ENCODE results near the gene SEPTIN14.
"Not testable (repeated sequence)": the region's sequence is repeated elsewhere in the genome, so short reads cannot be mapped to it uniquely, and the experiment has no call there.

Gene SEPTIN14

DNA sequence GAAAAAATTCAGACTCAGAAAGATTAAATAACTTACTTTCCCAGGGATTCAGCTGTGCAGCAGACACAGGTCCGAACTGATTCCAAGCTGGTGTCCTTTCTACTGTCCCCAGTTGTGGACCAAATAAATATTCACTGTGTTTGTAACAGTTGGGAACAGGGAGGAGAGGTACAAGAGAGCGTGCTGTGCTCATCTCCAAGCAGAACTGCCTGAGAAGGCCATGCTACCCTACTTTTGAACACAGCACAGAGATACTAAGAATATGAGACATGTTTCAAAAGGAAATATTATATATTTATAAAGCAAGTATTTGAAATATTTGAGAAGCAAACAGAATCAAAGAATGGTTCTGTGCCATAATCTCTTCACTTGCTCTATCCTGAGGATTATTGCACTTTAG lies at the start of gene SEPTIN14:
SEPTIN14 (minus strand) TSS at position 101 of the 400 bp plus-strand sequence. CDS start 756 bp downstream, outside the sequence.
- CTCF ChIA-PET, H3K36me3 Mint-ChIP-seq, H3K4me1 Mint-ChIP-seq, H3K27me3 Mint-ChIP-seq, DNase-seq, H3K27ac Mint-ChIP-seq, H3K9me3 Mint-ChIP-seq, H3K4me3 Mint-ChIP-seq: not testable (repeated sequence)

DNA sequence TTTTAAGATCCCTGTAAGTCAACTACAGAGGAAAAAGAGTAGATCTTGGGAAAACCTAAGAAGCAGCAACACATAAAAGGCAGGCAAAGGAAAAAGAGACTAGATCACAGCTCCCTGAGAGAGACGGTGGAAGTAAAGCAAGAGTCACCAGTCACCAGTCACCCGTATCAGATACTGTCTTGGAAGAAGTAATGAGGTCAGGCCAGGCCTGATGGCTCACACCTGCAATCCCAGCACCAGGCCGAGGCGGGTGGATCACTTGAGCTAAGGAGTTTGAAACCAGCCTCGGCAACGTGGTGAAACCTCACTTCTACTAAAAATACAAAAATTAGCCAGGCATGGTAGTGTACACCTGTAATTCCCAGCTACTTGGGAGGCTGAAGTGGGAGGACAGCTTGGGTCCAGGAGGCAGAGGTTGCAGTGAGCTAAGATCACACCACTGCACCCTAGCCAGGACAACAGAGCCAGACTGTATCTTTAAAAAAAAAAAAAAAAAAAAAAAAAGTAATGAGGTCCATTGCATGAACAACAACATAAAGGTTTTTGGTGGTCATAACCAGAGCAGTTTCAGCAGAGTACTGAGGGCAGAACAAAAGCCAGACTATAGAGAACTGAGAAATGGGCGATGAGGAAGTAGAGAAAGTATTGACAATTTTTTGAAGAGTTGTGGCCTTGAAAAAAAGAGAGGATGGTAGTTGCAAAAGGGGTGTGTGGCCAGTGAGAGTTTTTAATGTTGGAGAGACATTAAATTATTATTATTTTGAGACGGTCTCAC lies 41.6 kb upstream of the SEPTIN14 start:
- H3K36me3 Mint-ChIP-seq: peaks cover 1% of the 10 kb centered on the region
- H3K4me3 Mint-ChIP-seq: no peak overlapping the region
- H3K9me3 Mint-ChIP-seq: peaks cover 10% of the 10 kb centered on the region
- H3K27ac Mint-ChIP-seq: no peak overlapping the region
- H3K4me1 Mint-ChIP-seq: no peaks in the 10 kb centered on the region
- DNase-seq: no peak
- CTCF ChIA-PET: no interaction called here
- no peaks in the 10 kb centered on the region for H3K27me3 Mint-ChIP-seq

DNA sequence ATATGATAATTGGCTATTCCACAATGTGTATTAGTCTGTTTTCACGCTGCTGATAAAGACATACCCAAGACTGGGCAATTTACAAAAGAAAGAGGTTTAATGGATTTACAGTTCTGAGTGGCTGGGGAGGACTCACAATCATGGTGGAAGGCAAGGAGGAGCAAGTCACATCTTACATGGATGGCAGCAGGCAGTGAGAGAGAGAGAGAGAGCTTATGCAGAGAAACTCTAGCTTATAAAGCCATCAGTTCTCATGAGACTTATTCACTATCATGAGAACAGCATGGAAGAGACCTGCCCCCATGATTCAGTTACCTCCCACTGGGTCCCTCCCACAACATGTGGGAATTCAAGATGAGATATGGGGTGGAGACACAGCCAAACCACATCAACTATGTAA lies 38.5 kb upstream of the SEPTIN14 start:
- H3K4me3 Mint-ChIP-seq, H3K36me3 Mint-ChIP-seq, CTCF ChIA-PET, DNase-seq, H3K27me3 Mint-ChIP-seq, H3K4me1 Mint-ChIP-seq, H3K27ac Mint-ChIP-seq: not testable (repeated sequence)
- peaks cover 16% of the 10 kb centered on the region for H3K9me3 Mint-ChIP-seq

DNA sequence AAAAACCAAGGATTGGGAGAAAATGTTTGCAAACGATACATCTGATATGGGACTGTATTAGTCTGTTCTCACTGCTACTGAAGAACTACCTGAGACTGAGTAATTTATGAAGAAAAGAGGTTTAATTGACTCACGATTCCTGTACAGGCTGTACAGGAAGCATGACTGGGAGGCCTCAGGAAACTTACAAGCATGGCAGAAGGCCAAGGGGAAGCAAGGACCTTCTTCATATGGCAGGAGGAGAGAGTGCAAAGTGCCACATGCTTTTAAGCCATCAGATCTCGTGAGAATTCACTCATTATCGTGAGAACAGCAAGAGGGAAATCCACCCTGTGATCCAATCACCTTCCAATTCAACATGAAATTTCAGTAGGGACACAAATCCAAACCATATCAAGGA lies 35.7 kb upstream of the SEPTIN14 start:
- no peak for DNase-seq
- CTCF ChIA-PET: no interaction called here
- H3K4me3 Mint-ChIP-seq: no peak overlapping the region
- no peaks in the 10 kb centered on the region for H3K27me3 Mint-ChIP-seq
- no peaks in the 10 kb centered on the region for H3K36me3 Mint-ChIP-seq
- H3K9me3 Mint-ChIP-seq: peaks cover 16% of the 10 kb centered on the region
- H3K27ac Mint-ChIP-seq: no peak overlapping the region
- H3K4me1 Mint-ChIP-seq: no peaks in the 10 kb centered on the region

DNA sequence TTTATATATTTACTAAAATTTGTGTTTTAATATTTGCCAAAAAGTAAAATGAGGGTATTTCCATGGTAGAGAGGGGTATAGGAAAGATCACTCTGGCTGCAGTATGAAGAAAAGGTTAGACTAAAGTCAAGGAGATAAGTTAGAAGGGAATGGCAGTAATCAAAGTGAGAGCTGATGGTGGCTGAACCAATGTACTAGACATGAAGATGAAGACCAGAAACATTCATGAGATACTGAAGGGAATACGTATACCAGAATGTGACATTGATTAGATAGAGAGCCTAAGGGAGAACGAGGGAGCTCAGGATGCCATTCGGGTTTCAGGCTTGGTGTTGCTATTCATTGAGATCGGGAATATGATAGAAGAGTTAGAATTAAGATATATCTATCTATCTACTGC lies 32.5 kb upstream of the SEPTIN14 start:
- H3K27ac Mint-ChIP-seq: no peak overlapping the region
- H3K4me3 Mint-ChIP-seq: no peak overlapping the region
- H3K9me3 Mint-ChIP-seq: peaks cover 12% of the 10 kb centered on the region
- CTCF ChIA-PET: no interaction called here
- no peaks in the 10 kb centered on the region for H3K4me1 Mint-ChIP-seq
- no peak for DNase-seq
- H3K36me3 Mint-ChIP-seq: no peaks in the 10 kb centered on the region
- H3K27me3 Mint-ChIP-seq: no peaks in the 10 kb centered on the region

DNA sequence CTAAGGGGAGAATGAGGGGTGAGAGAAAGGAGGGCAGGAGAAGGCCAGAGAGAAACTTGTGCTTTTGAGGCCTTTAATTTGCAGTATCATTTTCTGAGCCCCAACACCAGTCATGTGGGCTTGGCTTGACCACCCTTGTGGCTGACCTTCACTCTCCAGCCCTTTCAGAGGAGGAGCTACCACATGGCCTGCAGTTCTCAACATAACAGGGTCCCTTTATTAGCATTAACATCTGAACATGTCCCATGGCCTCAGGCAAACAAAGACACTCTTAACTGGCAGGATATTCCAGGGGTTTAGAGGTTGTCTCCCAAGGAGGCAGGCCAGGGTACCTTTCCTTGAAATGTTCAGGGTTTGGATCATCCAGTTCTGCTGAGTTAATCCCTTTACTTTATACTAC lies 31.4 kb upstream of the SEPTIN14 start:
- no peaks in the 10 kb centered on the region for H3K36me3 Mint-ChIP-seq
- H3K27ac Mint-ChIP-seq: no peak overlapping the region
- peaks cover 9% of the 10 kb centered on the region for H3K9me3 Mint-ChIP-seq
- CTCF ChIA-PET: no interaction called here
- no peak for DNase-seq
- H3K27me3 Mint-ChIP-seq: no peaks in the 10 kb centered on the region
- H3K4me3 Mint-ChIP-seq: no peak overlapping the region
- no peaks in the 10 kb centered on the region for H3K4me1 Mint-ChIP-seq

DNA sequence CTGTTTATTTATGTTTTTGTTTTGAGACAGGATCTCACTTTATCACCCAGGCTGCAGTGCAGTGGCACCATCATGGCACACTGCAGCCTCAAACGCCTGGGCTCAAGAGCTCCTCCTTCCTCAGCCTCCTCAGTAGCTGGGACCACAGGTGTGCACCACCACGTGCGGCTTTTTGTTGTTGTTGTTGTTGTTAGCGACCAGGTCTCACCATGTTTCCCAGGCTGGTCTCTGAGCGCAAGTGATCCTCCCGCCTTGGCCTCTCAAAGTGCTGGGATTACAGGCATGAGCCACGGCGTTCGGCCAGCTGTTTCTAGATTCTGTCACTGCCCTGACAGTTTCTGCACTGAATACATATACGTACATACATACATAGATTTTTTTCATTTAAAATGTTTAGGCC lies 25.8 kb upstream of the SEPTIN14 start:
- H3K4me1 Mint-ChIP-seq, H3K27me3 Mint-ChIP-seq, H3K9me3 Mint-ChIP-seq, H3K36me3 Mint-ChIP-seq, DNase-seq, CTCF ChIA-PET: not testable (repeated sequence)
- Mint-ChIP-seq H3K27ac (peak overlapping the region; percentile 83), H3K4me3 (peak overlapping the region; percentile 78)

DNA sequence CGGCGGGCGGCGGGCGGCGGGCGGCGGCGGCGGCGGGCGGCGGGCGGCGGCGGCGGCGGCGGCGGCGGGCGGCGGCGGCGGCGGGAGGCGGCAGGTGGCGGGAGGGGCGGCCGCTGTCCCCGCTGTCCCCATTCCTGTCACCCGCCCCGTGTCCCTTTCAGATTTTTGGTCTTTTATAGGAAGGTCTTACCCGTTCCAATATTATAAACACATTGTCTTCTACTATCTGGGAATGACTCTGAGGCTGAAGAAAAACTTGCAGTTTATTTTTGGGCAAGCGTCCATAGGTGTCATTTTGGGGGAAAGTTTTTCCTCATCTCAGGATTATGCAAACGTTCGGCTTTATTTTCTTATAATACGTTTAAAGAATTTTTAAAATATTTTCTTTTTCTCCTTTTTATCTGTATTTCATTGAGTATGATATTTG lies 25.3 kb upstream of the SEPTIN14 start:
- DNase-seq: no peak
- peak overlapping the region; percentile 83 for H3K27ac Mint-ChIP-seq
- H3K36me3 Mint-ChIP-seq: no peaks in the 10 kb centered on the region
- H3K27me3 Mint-ChIP-seq: no peaks in the 10 kb centered on the region
- no peaks in the 10 kb centered on the region for H3K9me3 Mint-ChIP-seq
- H3K4me3 Mint-ChIP-seq: peak overlapping the region; percentile 78
- H3K4me1 Mint-ChIP-seq: peaks cover 7% of the 10 kb centered on the region
- CTCF ChIA-PET: no interaction called here

DNA sequence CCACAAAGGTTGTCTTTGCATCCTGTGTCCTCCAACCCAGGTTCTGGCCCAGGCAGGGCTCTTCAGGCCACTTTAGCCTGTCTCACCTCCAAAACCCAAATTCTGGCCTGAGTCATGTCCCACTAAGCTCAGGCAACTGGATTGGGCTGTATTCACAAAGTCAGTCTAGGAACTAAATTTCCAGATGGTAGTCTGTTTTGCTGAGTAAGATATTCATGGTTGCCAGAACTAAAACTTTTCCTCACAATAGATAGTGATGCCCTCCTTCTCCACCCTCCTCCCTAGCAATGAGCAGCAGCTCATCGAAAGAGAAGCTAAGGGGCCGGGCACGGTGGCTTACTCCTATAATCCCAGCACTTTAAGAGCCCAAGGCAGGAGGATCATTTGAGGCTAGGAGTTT lies 21.8 kb upstream of the SEPTIN14 start:
- CTCF ChIA-PET: no interaction called here
- Mint-ChIP-seq H3K9me3 (no peaks in the 10 kb centered on the region), H3K27ac (no peak overlapping the region), H3K4me3 (no peak overlapping the region), H3K4me1 (peaks cover 7% of the 10 kb centered on the region), H3K36me3 (no peaks in the 10 kb centered on the region), H3K27me3 (no peaks in the 10 kb centered on the region)
- DNase-seq: no peak

DNA sequence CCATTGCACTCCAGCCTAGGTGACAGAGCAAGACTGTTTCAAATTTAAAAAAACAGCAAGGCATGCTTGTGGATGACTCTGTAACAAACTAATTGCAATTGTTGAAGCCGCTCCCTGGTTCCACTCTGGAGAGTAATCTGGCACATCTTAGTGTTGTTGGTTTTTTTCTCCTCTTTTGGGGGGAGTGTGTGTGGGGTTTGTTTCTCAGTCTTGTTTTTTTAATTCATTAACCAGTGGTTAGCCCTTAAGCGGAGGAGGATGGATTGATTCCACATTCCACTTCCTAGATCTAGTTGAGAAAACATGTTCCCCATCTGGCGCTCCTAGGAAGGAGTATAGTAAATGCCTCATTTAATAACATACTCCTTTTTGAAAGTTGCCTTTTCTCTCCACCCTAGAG lies 16.1 kb upstream of the SEPTIN14 start:
- Mint-ChIP-seq H3K27ac (no peak overlapping the region), H3K4me1 (no peaks in the 10 kb centered on the region), H3K4me3 (no peak overlapping the region), H3K27me3 (peaks cover 4% of the 10 kb centered on the region), H3K36me3 (no peaks in the 10 kb centered on the region), H3K9me3 (no peaks in the 10 kb centered on the region)
- CTCF ChIA-PET: no interaction called here
- DNase-seq: no peak

DNA sequence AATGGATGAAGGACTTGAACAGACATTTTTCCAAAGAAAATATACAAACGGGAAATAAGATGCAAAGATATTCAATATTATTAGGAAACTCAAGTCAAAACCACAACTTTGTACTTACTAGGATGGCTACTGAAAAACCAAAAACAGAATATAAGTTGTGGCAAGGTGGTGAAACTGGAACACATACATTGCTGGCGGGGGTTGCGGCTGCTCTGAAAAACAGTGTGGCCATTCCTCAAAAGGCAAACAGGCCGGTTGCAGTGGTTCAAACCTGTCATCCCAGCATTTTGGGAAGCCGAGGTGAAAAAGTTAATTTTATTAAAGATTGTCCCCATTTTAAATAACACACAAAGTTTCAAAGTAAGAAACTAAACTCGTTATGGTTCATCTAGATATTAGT lies 14.8 kb upstream of the SEPTIN14 start:
- H3K9me3 Mint-ChIP-seq: no peaks in the 10 kb centered on the region
- H3K27ac Mint-ChIP-seq: no peak overlapping the region
- CTCF ChIA-PET: no interaction called here
- H3K4me1 Mint-ChIP-seq: no peaks in the 10 kb centered on the region
- DNase-seq: no peak
- H3K27me3 Mint-ChIP-seq: peaks cover 4% of the 10 kb centered on the region
- H3K4me3 Mint-ChIP-seq: no peak overlapping the region
- H3K36me3 Mint-ChIP-seq: no peaks in the 10 kb centered on the region

DNA sequence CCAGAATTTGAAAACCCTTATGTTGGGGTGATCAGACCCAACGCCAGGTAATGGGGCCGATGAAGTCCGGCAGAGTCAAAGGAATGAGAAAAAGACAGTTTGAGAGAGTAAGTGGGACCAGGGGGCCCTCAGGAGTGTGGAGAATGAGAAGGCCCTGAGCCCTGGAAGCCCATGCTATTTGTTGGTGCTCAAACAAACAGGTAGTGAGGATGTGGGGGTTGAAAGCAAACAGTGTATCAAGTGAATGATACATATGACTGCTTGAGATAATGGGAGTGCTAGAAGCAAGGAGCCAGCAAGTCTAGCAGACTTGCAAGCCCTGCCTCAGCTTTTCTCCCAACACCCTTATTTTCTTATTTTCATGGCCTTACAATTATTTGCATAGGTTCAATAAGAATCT lies 11.2 kb upstream of the SEPTIN14 start:
- CTCF ChIA-PET: no interaction called here
- H3K4me3 Mint-ChIP-seq: no peak overlapping the region
- peaks cover 3% of the 10 kb centered on the region for H3K9me3 Mint-ChIP-seq

DNA sequence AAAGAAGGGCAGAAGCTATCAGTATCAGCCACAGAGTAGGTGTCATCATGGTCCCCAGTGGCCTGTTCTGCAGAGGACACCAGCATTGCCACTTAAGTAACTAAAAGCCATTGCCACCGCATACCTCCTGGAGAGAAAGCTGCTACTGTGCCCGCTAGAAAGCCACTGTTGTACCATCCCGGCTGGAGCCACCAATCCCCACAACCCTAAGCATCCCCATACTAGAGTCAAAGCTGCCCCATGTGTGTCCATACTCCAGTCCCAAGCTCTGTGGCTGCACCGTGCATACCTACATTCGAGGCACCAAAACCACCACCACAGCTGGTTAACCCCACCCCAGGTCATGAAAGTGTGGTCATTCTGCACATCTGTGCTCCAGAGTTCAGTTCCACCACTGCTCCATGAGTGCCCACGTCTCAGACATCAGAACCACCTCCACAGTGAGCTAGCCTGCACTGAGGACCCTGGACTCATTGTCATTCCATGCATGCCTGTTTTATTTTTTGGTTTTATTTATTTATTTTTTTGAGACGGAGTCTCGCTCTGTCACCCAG lies 9.5 kb upstream of the SEPTIN14 start:
- Mint-ChIP-seq H3K27me3 (peaks cover 4% of the 10 kb centered on the region), H3K9me3 (peaks cover 3% of the 10 kb centered on the region), H3K36me3 (no peaks in the 10 kb centered on the region), H3K27ac (no peak overlapping the region), H3K4me3 (no peak overlapping the region), H3K4me1 (no peaks in the 10 kb centered on the region)
- CTCF ChIA-PET: no interaction called here
- no peak for DNase-seq

More for the DNA sequence above, 11.2 kb upstream of the SEPTIN14 start:
- no peaks in the 10 kb centered on the region for H3K4me1 Mint-ChIP-seq
- no peak for DNase-seq
- H3K27me3 Mint-ChIP-seq: peaks cover 4% of the 10 kb centered on the region
- no peak overlapping the region for H3K27ac Mint-ChIP-seq
- no peaks in the 10 kb centered on the region for H3K36me3 Mint-ChIP-seq

DNA sequence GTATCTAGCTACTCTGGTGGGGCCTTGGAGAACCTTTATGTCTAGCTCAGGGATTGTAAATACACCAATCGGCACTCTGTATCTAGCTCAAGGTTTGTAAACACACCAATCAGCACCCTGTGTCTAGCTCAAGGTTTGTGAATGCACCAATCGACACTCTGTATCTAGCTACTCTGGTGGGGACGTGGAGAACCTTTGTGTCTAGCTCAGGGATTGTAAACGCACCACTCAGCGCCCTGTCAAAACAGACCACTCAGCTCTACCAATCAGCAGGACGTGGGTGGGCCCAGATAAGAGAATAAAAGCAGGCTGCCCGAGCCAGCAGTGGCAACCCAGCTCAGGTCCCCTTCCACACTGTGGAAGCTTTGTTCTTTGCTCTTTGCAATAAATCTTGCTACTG lies 6.4 kb upstream of the SEPTIN14 start:
- H3K9me3 Mint-ChIP-seq, DNase-seq, H3K27ac Mint-ChIP-seq, H3K36me3 Mint-ChIP-seq, CTCF ChIA-PET, H3K4me3 Mint-ChIP-seq, H3K4me1 Mint-ChIP-seq, H3K27me3 Mint-ChIP-seq: not testable (repeated sequence)

DNA sequence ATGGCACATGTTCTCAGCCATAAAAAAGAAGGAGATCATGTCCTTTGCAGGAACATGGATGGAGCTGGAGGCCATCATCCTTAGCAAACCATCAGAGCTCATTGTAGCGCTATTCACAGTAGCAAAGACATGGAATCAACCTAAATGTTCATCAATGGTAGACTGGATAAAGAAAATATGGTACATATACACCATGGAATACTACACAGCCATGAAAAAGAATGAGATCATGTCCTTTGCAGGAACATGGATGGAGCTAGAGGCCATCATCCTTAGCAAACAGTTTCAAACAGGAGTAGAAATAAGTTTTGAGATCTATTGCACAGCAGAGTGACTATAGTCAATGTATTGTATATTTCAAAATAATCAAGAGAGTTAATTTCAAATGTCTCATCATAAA lies 17.4 kb downstream of the SEPTIN14 start:
- H3K27me3 Mint-ChIP-seq, H3K9me3 Mint-ChIP-seq, H3K36me3 Mint-ChIP-seq, CTCF ChIA-PET, H3K4me1 Mint-ChIP-seq, H3K4me3 Mint-ChIP-seq, H3K27ac Mint-ChIP-seq, DNase-seq: not testable (repeated sequence)

All from activated naive CD4-positive, alpha-beta T cell treated with anti-CD3 and anti-CD28 coated beads, Interleukin-2, amount 10 ng/mL, durations not matched to agents 7 days and 5 days (primary cell).